OCI-LY1 (cell line): ENCODE measurements around the gene TPM1.

ENCODE experiments used
- EZH2 ChIP-seq: fragments of 200-600 bp; sonication (generic), shearing (Covaris generic); IDR thresholded peaks from 2 replicates; pipeline ENCODE4 v1.8.0; 2017; ENCODE audit warnings: borderline replicate concordance, mixed run types, mild to moderate bottlenecking, antibody characterized with exemption, low read length, moderate library complexity, mixed read lengths
- TF ChIP-seq, protein P1 (sequence below): fragments of 200-600 bp; sonication (generic), shearing (Covaris generic); IDR thresholded peaks from 2 replicates; pipeline ENCODE4 v1.5.1; 2017; ENCODE audit warnings: mild to moderate bottlenecking, antibody characterized with exemption, low read length, moderate library complexity, mixed read lengths

DNA sequence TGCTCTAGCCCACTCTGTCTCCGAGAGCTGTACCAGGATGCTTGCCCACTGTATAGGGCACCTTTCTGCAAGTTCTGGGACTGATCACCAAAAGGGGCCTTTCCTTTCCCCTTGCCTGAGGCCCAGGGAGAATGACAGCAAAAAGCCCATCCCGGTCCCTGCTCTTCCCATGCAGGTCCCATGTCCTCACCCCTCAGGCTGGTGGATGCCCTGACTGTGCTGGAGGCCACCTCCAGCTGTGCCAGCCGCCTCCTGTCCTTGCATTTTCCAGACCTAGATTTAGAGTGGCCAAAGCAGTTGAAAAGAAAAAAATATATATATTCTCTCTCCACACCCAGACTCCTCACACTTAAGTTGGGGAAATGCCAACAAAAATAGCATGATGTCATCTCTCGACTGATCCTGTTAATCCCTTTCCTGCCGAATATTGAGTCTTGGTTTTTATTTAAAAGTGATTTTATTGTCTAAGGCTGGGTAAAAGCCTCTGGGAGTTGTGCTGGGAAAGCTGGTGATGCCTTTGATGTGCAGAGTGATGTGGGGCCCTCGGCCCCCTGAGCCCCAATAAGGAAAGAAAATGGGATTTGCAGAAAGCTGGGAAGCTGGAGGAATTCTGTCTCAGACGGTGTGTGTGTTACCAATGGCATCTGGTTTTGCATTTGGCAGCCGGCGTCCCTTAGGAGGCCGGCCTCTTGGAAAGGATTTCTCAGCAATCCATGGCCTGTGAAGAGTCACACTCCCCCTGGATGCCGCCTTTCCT lies 29.3 kb upstream of the TPM1 start:
- no peak for TF ChIP-seq EZH2
- TF ChIP-seq, protein P1, sequence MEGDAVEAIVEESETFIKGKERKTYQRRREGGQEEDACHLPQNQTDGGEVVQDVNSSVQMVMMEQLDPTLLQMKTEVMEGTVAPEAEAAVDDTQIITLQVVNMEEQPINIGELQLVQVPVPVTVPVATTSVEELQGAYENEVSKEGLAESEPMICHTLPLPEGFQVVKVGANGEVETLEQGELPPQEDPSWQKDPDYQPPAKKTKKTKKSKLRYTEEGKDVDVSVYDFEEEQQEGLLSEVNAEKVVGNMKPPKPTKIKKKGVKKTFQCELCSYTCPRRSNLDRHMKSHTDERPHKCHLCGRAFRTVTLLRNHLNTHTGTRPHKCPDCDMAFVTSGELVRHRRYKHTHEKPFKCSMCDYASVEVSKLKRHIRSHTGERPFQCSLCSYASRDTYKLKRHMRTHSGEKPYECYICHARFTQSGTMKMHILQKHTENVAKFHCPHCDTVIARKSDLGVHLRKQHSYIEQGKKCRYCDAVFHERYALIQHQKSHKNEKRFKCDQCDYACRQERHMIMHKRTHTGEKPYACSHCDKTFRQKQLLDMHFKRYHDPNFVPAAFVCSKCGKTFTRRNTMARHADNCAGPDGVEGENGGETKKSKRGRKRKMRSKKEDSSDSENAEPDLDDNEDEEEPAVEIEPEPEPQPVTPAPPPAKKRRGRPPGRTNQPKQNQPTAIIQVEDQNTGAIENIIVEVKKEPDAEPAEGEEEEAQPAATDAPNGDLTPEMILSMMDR = no peak
